Fibroblast of lung (primary cell): ENCODE measurements around the gene PRDM16.

Experiments
- CTCF ChIP-seq, 2 donors: IDR thresholded peaks in 1 of 2; conservative IDR thresholded peaks in 1 of 2; 1 replicate in 1 of 2; 2 replicates in 1 of 2; pipeline ENCODE4 v1.5.1; 2011 to 2012; ENCODE audit warnings: low read length in 2 of 2, control low read depth in 1 of 2, inconsistent platforms in 1 of 2, low read depth in 1 of 2, mild to moderate bottlenecking in 1 of 2
- EZH2 ChIP-seq: IDR thresholded peaks from 2 replicates; pipeline ENCODE4 v1.5.1; 2012; ENCODE audit warnings: low read length, control low read depth, mild to moderate bottlenecking; ENCODE audit errors: missing control alignments

- TF ChIP-seq EZH2: no peak
- TF ChIP-seq CTCF (conservative IDR thresholded peaks at IDR 0.05 in 1 of 2, IDR thresholded peaks at IDR 0.05 in 1 of 2; ENCODE audit: low read depth in 1 of 2, low read length in 2 of 2): no peak
Observed at GRCh38 chr1:3304246-3304645, 235.2 kb downstream of the PRDM16 start.
